ENCODE measurements around the gene SNX25.

DNA sequence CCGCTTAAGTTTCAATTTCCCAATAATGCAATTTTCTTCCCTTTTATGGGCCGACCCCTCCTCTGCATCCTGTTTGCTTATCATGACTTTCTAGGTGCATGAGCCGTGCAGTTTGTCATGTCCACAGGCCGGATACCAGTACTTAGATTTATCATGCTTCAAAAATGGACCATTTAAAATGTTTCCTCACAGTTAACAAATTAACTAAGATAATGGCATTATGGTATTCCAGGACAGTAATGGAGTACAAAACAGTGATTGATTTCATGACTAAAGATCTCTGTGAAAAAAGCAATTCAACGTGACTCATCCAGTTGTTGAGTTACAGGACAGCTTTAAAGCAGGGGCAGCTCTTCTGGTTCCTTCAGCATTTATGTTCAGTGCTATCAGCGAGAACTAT is 23.0 kb downstream of the SNX25 start:
- TF ChIP-seq POLR2A (IDR thresholded peaks at IDR 0.05), result no peak
- TF ChIP-seq, protein P1, sequence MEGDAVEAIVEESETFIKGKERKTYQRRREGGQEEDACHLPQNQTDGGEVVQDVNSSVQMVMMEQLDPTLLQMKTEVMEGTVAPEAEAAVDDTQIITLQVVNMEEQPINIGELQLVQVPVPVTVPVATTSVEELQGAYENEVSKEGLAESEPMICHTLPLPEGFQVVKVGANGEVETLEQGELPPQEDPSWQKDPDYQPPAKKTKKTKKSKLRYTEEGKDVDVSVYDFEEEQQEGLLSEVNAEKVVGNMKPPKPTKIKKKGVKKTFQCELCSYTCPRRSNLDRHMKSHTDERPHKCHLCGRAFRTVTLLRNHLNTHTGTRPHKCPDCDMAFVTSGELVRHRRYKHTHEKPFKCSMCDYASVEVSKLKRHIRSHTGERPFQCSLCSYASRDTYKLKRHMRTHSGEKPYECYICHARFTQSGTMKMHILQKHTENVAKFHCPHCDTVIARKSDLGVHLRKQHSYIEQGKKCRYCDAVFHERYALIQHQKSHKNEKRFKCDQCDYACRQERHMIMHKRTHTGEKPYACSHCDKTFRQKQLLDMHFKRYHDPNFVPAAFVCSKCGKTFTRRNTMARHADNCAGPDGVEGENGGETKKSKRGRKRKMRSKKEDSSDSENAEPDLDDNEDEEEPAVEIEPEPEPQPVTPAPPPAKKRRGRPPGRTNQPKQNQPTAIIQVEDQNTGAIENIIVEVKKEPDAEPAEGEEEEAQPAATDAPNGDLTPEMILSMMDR (IDR thresholded peaks at IDR 0.05), result no peak
